HG02571 (cell line): Measurements from ENCODE around the gene DEDD2.

Experiments used
- ATAC-seq: cut with Tn5 transposase; IDR thresholded peaks from one replicate; pipeline ENCODE4 v1.9.1; 2021; ENCODE audit warnings: mild to moderate bottlenecking, moderate library complexity; ENCODE audit not compliant: unreplicated experiment

Gene DEDD2

DNA sequence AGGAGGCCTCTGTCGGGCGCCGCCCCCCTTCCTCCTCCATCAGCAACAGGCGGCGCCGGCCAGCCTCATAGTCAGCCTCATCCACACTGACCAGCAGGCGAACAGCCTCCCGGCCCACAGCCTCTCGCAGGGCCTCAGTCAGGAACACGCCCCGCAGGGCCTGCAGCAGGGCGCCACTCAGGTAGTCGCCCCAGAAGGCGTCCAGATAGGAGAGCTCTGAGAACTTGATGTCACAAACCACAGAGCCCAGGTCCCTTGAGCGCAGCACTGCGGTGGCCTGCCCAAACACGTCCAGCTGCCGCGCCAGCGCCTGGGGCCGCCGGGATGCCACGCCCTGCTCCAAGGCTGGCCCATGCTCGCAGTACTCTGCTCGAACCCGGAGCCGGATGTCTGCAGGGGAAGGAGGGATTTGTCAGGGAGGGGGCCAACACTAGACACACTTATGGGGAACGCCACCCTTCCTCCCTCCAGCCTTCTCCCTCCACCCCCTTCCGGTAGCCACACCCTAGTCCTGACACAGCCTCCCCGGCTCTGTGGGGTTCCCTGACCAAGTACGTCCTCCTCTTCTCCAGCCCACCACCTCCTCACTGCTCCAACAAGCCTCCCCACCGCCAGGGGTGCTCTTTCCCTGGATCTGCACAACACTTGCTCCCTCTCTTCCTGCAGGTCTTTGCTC lies 17.9 kb downstream of the DEDD2 start:
- ATAC-seq = no peak

DNA sequence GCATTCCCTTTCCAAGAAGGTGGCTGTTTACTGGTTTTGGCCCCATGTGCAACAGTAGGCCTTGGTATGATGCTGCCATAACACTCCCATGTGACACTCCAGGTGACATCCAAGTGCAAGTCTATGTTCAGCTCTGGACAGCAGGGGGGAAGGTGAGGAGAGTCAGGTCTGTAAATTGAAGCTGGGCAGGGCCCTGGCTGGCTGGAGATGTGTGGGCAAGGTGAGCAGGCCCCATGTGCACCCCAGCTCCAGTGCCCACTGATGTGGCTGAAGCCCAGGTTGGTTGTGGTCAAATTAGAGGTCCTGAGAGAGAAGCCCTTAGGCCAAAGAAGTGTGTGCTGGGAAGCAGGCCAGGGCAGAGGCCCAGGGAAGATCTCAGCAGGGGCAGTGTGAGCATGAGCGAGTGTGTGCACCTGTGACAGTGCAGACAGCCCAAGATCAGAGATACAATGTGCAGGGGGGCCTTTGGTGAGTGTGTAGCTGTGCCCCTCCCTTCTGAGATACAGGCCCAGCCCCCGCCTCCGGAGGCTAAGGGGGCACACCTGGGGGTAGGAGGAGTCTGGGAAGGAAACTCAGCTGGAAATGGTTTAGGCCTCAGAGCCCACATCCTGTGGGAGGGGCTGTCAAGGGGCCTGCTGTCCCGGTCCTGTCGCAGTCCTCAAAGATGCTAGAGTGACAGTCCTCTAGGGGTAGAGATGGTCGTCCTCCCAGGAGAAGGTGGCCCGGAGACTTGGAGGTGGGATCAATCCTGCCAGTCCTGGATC lies 18.6 kb downstream of the DEDD2 start:
- no peak for ATAC-seq

DNA sequence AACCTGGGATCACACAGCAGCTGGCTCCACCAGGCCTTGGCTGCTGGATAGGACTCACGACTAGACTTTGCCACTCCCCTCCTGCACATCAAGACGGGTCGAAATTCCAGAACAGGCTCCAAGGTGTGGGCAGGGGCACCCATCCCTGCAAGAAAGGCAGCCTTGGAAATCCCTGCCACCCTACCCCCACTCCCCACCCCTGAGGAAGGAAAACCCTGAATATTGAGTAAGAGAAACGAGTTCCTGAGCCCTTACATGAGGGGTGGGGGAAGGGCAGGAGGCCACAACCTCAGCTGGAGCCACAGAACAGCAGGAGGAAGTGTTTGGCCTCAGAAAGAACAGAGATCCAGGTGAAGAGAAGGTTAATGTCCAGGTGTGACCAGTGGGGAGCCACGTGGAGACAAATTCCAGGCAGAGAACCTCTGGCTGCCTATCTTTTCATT lies 20.1 kb downstream of the DEDD2 start:
- ATAC-seq = no peak

DNA sequence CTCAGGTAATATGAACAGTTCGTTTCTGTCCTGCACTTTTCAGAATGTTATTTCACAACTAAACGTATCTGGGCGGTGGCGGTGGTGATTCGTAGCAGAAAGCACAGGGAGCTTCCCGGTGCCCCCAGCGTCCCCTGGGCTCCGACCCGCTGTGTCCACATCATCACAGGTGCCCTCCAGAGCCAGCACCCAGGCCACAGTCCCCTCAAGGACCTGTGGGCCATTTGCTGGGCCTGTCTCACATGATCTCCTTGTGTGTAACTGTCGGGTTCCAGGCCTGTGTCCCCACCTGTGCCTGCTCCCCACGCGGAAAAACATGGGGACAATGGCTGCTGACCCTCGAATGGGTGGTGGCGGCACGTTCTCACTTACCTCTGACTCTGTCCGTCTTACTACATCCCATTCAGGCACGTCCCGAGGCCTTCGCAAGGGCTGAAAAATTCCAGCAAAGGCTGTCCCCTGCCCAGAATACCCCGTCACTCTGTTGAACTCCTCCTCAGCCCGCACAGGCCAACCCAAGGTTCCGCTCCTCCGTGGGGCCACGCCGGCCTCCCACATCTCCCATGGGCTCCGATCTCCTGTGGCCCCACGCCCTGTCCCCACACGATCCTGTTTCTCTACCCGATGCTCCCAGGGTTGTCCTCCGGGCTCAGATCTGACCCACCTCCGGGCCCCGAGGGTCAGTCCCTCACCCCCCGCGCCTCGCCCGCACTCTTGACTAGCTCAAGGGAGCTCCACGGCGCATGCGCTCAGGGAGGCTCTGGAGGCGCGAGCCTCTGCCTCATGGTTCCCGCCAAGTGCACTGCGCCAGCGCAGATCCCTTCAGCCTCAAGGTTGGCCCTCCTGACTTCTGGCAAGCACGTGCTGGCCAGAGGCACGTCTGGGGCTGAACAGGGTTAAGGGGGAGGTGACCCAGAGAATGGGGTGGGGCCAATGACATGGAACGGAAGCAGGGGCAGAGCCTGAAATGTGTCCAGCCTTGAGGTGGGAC lies 21.2 kb downstream of the DEDD2 start:
- no peak for ATAC-seq

DNA sequence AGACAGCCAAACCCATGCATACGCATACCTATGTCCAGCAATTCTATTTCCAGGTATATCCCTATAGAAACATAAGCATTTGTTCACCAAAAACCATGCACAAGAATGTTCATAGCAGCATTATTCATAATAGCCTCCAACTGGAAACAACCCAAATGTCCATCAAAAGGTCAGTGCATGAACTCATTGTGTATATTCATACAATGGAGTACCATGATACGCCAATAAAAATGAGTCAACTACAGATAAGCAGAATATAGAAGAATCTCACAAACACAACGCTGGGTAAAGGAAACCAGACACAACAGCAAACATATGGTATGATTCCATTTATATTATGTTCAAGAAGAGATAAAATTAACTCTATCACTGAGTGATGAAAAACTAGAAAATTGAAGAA lies 23.8 kb downstream of the DEDD2 start:
- ATAC-seq = no peak

- ATAC-seq = no peak
These were observed 24.2 kb downstream of the DEDD2 start for GRCh38 chr19:42193294-42193693.

DNA sequence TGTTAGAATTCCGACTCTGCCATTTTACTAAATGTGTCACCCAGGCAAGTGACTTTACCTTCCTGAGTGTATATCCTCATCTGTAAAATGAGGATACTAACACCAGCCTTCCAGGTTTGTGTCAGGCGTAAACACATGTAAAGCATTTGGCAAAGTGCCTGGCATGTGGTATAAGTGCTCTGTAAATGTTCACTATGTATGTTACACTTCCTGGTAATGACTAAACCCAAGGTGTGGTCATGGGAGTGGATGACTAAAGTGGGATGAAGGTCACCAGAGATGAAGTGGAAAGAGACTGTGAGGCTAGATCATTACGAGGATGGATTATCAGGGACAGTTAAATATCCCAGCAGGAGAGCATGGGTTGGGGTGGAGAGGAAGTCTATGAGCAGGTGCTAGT lies 25.6 kb downstream of the DEDD2 start:
- ATAC-seq = no peak

DNA sequence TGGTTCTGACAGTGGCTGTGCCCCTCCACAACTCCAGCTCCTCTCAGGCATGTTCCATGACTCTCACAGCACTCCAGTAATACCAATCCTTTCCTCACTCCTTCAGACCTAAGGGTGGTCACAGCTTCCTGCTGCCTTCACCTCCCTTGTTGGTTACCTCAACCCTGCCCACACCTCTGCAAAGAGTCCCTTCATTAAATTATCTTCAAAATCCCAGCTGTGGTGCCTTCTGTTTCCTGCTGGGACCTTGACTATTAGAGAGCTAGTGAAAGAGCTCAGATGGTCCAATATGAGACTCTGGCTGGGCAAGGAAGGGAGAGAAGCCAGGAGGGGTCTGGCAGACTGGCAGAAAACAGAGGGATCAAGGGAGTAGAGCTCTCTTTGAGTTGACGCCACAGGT lies 26.1 kb downstream of the DEDD2 start:
- ATAC-seq = no peak

GRCh38 chr19:42189133-42189532 lies 28.3 kb downstream of the DEDD2 start:
- ATAC-seq = no peak

GRCh38 chr19:42188665-42189064 lies 28.8 kb downstream of the DEDD2 start:
- no peak for ATAC-seq

DNA sequence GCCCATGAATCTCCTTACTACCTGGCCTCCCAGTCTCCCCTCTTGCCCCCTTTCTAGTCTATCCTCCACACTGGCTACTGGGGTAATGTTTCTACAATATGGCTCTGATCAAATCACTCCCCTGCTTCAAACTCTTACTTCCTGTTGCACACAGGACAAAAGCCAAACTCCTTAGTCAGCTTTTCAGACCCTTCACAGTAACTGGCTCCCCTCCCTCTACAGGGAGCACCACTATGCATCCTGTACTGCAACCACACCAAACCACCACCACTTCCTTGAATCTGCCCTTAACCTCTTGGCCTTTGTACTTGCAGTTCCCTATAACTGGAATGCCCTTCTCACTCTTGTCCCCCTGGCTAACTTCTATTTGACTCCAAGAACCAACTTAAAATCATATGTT lies 32.2 kb downstream of the DEDD2 start:
- ATAC-seq = no peak

DNA sequence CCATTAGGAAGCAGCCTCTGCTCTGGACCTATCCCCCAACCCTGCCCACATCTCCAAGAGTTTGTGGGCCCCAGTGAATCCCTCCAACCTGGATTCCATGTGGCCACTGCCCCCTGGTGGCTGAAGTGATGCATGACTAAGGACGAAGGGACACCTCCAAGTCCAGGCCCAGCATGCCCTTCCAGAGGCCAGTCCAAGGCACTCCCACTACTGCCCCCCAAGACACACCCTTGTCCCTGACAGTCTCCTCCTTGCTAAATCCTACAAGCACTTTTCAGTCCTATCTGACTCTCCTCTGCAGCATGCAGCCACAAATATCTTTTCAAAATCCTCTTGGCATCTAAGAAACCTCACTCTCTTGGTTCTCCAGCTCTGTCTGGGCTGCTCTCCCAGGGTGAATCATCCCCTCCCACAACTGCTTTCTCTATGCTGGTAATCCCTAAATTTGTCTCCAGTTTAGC lies 33.0 kb downstream of the DEDD2 start:
- ATAC-seq = no peak

GRCh38 chr19:42178791-42179674 lies 38.4 kb downstream of the DEDD2 start:
- no peak for ATAC-seq

DNA sequence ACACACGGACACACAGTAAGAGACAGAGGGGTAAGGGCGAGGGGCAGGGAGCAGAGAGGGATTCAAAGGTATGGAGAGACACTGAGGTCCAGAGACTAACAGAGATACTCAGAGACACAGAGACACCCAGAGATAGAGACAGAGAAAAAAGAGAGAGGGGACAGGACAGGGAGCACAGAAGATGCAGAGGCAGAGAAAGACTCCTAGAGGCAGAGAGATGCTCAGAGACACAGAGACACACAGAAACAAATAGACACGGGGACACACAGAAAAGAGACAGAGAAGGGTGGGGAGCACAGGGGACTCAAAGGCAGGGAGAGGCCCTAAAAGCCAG lies 39.8 kb downstream of the DEDD2 start:
- ATAC-seq = no peak

GRCh38 chr19:42176990-42177685 lies 40.3 kb downstream of the DEDD2 start:
- ATAC-seq = no peak

GRCh38 chr19:42176649-42176989 lies 40.9 kb downstream of the DEDD2 start:
- no peak for ATAC-seq

DNA sequence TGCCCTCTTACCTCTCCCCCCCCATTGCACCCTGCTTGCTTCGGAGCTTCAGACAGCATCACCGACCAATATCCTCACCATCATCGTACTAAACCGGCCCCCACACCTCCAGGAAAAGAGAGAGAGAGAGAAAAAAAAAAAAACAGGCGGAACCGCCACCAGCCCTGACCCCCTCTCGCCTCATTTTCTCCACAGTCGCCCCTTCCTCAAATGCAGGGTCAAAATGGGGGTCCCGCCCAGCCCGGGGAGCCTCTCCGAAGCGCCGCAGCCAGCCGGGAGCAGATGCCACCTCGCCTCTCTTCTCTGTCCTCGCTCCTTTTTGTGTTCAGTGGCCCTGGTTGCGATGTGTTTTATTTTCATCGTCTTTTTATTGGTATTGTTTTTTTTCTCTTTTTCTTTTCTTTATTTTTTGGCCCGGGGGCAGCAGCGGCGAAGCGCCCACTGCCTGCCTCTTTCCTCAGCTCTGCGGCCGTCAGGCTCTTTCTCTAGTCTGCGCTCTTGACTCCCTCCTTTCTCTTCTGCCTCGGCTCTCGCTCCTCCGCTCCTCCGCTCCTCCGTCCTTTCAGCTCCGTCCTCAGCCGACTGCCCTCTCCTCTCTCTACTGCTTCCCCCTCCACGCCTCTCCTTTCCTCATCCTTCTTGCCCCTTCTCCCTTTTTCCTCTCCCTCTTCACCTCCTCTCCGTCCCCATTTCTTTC lies 41.4 kb downstream of the DEDD2 start:
- no peak for ATAC-seq

GRCh38 chr19:42174958-42175734 lies 42.3 kb downstream of the DEDD2 start:
- ATAC-seq = no peak

DNA sequence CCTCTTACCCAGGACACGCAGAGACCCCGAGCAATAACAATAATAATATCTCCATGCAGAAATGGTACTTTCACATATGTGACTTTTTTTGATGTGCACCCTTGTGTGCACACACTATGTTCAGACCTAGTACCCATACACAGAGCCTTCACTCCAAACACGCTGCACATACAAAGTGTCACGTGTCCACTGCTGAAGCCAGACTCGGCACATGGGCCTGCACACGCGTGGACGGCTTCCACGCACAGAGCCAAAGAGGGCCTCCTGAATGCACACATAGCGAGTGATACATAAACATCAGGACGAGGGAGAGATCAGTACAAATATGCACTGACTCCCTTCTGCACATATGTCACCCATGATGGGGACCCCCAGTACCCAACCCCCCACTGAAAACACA lies 43.3 kb downstream of the DEDD2 start:
- ATAC-seq = no peak
